Measurements from ENCODE around the gene ACAA2.

The ACAA2 gene

DNA sequence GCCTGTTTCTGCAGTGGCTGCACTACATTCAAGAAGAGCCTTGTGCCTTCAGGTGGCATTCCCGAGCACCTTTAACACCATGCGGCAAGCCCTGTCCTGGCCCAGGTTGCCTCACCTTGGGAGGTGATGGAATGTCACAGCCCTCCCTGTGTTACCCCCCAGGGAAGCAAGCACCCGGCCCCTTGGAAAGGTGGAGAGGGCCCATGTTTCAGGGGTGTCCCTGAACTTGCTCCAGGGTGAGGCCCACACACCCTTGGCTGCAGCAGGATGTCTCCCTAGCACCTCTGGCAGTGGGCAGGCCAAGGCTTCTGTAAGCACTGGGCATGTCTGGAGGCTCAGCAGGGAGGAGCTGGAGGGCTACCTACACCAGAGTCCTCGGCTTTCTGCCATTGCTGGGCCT lies 29.3 kb upstream of the ACAA2 start:
- TF ChIP-seq ESRRG (CRISPR knock-in tag; IDR thresholded peaks at IDR 0.05) (no peak), TSHZ2 (CRISPR knock-in tag; IDR thresholded peaks at IDR 0.05) (no peak), SNAI2 (CRISPR knock-in tag; IDR thresholded peaks at IDR 0.05) (no peak), BACH2 (CRISPR knock-in tag; IDR thresholded peaks at IDR 0.05; ENCODE audit: borderline replicate concordance) (no peak), CSDC2 (CRISPR knock-in tag; IDR thresholded peaks at IDR 0.05) (no peak), ZFP3 (CRISPR knock-in tag; IDR thresholded peaks at IDR 0.05) (no peak), ZFP30 (CRISPR knock-in tag; IDR thresholded peaks at IDR 0.05) (no peak), ARNTL (CRISPR knock-in tag; IDR thresholded peaks at IDR 0.05; ENCODE audit: borderline replicate concordance, low read depth) (no peak), PPARA (CRISPR knock-in tag; IDR thresholded peaks at IDR 0.05; ENCODE audit: borderline replicate concordance) (no peak), OSR1 (CRISPR knock-in tag; IDR thresholded peaks at IDR 0.05) (no peak), TCF4 (CRISPR knock-in tag; IDR thresholded peaks at IDR 0.05; ENCODE audit: borderline replicate concordance) (no peak), PATZ1 (CRISPR knock-in tag; IDR thresholded peaks at IDR 0.05; ENCODE audit: borderline replicate concordance) (no peak), ZC3H10 (CRISPR knock-in tag; IDR thresholded peaks at IDR 0.05) (no peak), RARB (CRISPR knock-in tag; IDR thresholded peaks at IDR 0.05) (no peak), ZNF8 (CRISPR knock-in tag; IDR thresholded peaks at IDR 0.05) (no peak), ZNF70 (CRISPR knock-in tag; IDR thresholded peaks at IDR 0.05) (no peak), TOX (CRISPR knock-in tag; IDR thresholded peaks at IDR 0.05; ENCODE audit: borderline replicate concordance) (no peak)
- TF ChIP-seq, protein P1, sequence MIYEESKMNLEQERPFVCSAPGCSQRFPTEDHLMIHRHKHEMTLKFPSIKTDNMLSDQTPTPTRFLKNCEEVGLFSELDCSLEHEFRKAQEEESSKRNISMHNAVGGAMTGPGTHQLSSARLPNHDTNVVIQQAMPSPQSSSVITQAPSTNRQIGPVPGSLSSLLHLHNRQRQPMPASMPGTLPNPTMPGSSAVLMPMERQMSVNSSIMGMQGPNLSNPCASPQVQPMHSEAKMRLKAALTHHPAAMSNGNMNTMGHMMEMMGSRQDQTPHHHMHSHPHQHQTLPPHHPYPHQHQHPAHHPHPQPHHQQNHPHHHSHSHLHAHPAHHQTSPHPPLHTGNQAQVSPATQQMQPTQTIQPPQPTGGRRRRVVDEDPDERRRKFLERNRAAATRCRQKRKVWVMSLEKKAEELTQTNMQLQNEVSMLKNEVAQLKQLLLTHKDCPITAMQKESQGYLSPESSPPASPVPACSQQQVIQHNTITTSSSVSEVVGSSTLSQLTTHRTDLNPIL (CRISPR knock-in tag; IDR thresholded peaks at IDR 0.05; ENCODE audit: low read depth): no peak
- TF ChIP-seq, protein P2, sequence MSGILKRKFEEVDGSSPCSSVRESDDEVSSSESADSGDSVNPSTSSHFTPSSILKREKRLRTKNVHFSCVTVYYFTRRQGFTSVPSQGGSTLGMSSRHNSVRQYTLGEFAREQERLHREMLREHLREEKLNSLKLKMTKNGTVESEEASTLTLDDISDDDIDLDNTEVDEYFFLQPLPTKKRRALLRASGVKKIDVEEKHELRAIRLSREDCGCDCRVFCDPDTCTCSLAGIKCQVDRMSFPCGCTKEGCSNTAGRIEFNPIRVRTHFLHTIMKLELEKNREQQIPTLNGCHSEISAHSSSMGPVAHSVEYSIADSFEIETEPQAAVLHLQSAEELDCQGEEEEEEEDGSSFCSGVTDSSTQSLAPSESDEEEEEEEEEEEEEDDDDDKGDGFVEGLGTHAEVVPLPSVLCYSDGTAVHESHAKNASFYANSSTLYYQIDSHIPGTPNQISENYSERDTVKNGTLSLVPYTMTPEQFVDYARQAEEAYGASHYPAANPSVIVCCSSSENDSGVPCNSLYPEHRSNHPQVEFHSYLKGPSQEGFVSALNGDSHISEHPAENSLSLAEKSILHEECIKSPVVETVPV (CRISPR knock-in tag; IDR thresholded peaks at IDR 0.05): no peak
- no peak for ATAC-seq

DNA sequence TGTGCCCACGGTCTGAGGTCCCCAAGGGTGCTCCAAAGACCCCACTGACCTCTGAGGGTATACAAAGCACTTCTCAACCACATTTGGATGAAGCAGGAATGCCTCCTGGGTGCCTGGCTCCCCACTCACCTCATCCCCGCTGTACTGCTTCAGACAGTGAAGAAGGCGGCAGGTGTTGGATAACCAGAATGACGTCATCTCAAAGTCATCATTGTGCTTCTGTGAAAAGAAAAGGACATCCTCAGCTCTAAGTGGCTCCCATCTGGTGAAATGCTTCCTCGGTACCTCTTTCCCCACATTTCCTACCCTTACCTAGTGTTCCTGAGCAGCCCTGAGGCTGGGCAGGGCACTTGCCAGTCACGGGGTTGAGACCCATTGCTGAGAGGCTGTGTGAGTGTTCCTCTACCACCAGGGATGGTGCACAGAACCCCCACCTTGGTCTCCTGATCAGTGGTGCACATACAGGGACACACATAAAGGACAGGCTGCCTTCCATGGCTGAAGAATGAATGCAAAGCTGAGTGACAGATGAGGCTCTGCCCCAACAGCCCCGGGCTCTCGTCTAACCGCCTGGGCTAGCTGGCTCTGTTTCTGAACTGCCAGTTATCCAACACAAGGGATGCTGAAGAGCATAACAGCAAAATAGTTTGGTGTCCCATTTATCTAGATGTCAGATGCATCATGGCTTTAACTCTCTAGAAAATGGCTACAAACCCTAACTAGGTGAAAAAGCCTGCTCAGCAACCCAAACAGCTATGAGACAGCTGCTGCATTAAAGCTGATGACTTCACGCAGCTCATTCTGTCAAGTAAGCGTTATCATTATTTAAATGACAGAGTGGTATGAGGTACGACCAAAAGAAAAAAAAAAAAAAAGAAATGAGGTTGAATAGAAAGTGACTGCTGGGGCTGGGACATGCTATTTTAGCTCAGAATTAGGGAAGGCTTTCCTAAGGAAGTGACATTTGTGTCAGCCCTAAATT lies 28.2 kb upstream of the ACAA2 start:
- no peak for ATAC-seq
- TF ChIP-seq BACH2 (CRISPR knock-in tag; IDR thresholded peaks at IDR 0.05; ENCODE audit: borderline replicate concordance) (no peak), ARNTL (CRISPR knock-in tag; IDR thresholded peaks at IDR 0.05; ENCODE audit: borderline replicate concordance, low read depth) (no peak), ZNF8 (CRISPR knock-in tag; IDR thresholded peaks at IDR 0.05) (no peak), GLIS3 (CRISPR knock-in tag; IDR thresholded peaks at IDR 0.05) (no peak), TOX (CRISPR knock-in tag; IDR thresholded peaks at IDR 0.05; ENCODE audit: borderline replicate concordance) (no peak), TCF4 (CRISPR knock-in tag; IDR thresholded peaks at IDR 0.05; ENCODE audit: borderline replicate concordance) (no peak), ISL1 (CRISPR knock-in tag; IDR thresholded peaks at IDR 0.05) (no peak), PATZ1 (CRISPR knock-in tag; IDR thresholded peaks at IDR 0.05; ENCODE audit: borderline replicate concordance) (no peak), SNAI2 (CRISPR knock-in tag; IDR thresholded peaks at IDR 0.05) (no peak)
